Neural cell (in vitro differentiated cells): Measurements from ENCODE around the gene OTOF. TPM values are rescaled to one million over a fixed set of nuclear protein-coding genes. Genes with fewer than 3 reads are reported as not detected.

ENCODE experiments used
- H2AFZ ChIP-seq: fragments of 200-600, 300-800 bp; sonication (generic), shearing (Covaris generic); 2 replicates; pipeline ENCODE4 v1.6.0; 2014; ENCODE audit warnings: low read depth, mild to moderate bottlenecking, antibody characterized with exemption, low read length, moderate library complexity
- H3F3A ChIP-seq: fragments of 200-600 bp; shearing (Covaris generic); 2 replicates; pipeline ENCODE4 v1.6.1; 2016; ENCODE audit warnings: mild to moderate bottlenecking, moderate library complexity, mixed read lengths, antibody characterized with exemption, low read length; ENCODE audit not compliant: insufficient read depth, poor library complexity, severe bottlenecking
- H3K27ac ChIP-seq: fragments of 200-600, 300-800 bp; sonication (generic), shearing (Covaris generic); 2 replicates; pipeline ENCODE4 v1.5.1; 2014; ENCODE audit warnings: mild to moderate bottlenecking, low read length, moderate library complexity
- H3K27me3 ChIP-seq: fragments of 300-800, 200-600 bp; sonication (generic), shearing (Covaris generic); 2 replicates; pipeline ENCODE4 v1.6.0; 2014; ENCODE audit warnings: mild to moderate bottlenecking, low read depth, low read length, moderate library complexity; ENCODE audit not compliant: insufficient read depth
- H3K36me3 ChIP-seq: fragments of 300-800, 200-600 bp; sonication (generic), shearing (Covaris generic); 2 replicates; pipeline ENCODE4 v1.5.1; 2014; ENCODE audit warnings: mild to moderate bottlenecking, antibody characterized with exemption, low read length, moderate library complexity; ENCODE audit not compliant: insufficient read depth
- H3K4me2 ChIP-seq: fragments of 300-800, 200-600 bp; sonication (generic), shearing (Covaris generic); 2 replicates; pipeline ENCODE4 v1.6.0; 2014; ENCODE audit warnings: mild to moderate bottlenecking, low read length
- H3K4me3 ChIP-seq: fragments of 300-800, 200-600 bp; sonication (generic), shearing (Covaris generic); 2 replicates; pipeline ENCODE4 v1.5.1; 2014; ENCODE audit warnings: mild to moderate bottlenecking, low read length, moderate library complexity
- H3K79me2 ChIP-seq: fragments of 200-600 bp; shearing (Covaris generic); replicated peaks from 2 replicates; pipeline ENCODE4 v1.6.0; 2014; ENCODE audit warnings: mild to moderate bottlenecking, low read length, moderate library complexity; ENCODE audit not compliant: insufficient read depth
- H3K9ac ChIP-seq: fragments of 300-800, 200-600 bp; sonication (generic), shearing (Covaris generic); 2 replicates; pipeline ENCODE4 v1.6.1; 2016; ENCODE audit warnings: mild to moderate bottlenecking, low read length, mixed read lengths
- H3K9me2 ChIP-seq: fragments of 200-600 bp; shearing (Covaris generic); 2 replicates; pipeline ENCODE4 v1.6.1; 2016; ENCODE audit warnings: mild to moderate bottlenecking, low read length, mixed read lengths; ENCODE audit not compliant: insufficient read depth
- H3K9me3 ChIP-seq: fragments of 200-600, 300-800 bp; sonication (generic), shearing (Covaris generic); 2 replicates; pipeline ENCODE4 v1.6.1; 2016; ENCODE audit warnings: mild to moderate bottlenecking, mixed run types, low read length, moderate library complexity, mixed read lengths
- H4K20me1 ChIP-seq: fragments of 200-600 bp; shearing (Covaris generic); 2 replicates; pipeline ENCODE4 v1.6.1; 2016; ENCODE audit warnings: mild to moderate bottlenecking, mixed run types; ENCODE audit not compliant: insufficient read depth
- CTCF ChIP-seq: fragments of 450-650 bp; IDR thresholded peaks from 2 replicates; pipeline ENCODE4 v1.5.1; 2014; ENCODE audit warnings: antibody characterized with exemption, mild to moderate bottlenecking, moderate library complexity; ENCODE audit not compliant: poor library complexity, severe bottlenecking
- EP300 ChIP-seq: fragments of 450-650 bp; conservative IDR thresholded peaks from 2 replicates; pipeline ENCODE4 v1.6.1; 2014; ENCODE audit warnings: antibody characterized with exemption, mild to moderate bottlenecking, moderate library complexity; ENCODE audit not compliant: poor library complexity, severe bottlenecking
- EZH2 ChIP-seq: fragments of 200-600, 300-800 bp; shearing (Covaris generic), sonication (generic); IDR thresholded peaks from 2 replicates; pipeline ENCODE4 v1.6.1; 2014; ENCODE audit warnings: antibody characterized with exemption, low read length, borderline replicate concordance, mild to moderate bottlenecking; ENCODE audit not compliant: insufficient read depth, poor library complexity, severe bottlenecking
- MXI1 ChIP-seq: fragments of 450-650 bp; conservative IDR thresholded peaks from 2 replicates; pipeline ENCODE4 v1.6.1; 2014; ENCODE audit warnings: antibody characterized with exemption, mild to moderate bottlenecking; ENCODE audit not compliant: poor library complexity, severe bottlenecking
- POLR2AphosphoS5 ChIP-seq: IDR thresholded peaks from 2 replicates; pipeline ENCODE4 v1.6.1; 2012
- RAD21 ChIP-seq: fragments of 450-650 bp; conservative IDR thresholded peaks from 2 replicates; pipeline ENCODE4 v1.6.1; 2014; ENCODE audit warnings: antibody characterized with exemption, mild to moderate bottlenecking, moderate library complexity
- REST ChIP-seq: IDR thresholded peaks from 2 replicates; pipeline ENCODE4 v1.6.1; 2012; ENCODE audit warnings: borderline replicate concordance
- SMC3 ChIP-seq: fragments of 450-650 bp; conservative IDR thresholded peaks from 2 replicates; pipeline ENCODE4 v1.6.1; 2014; ENCODE audit warnings: antibody characterized with exemption, mild to moderate bottlenecking, moderate library complexity; ENCODE audit not compliant: poor library complexity
- TAF1 ChIP-seq: IDR thresholded peaks from 2 replicates; pipeline ENCODE4 v1.6.1; 2012; ENCODE audit warnings: low read depth
- polyA plus RNA-seq: library from polyadenylated mRNA; depleted of rRNA; stranded (reverse); fragments of >200 nt; gene quantifications from 2 replicates; pipeline ENCODE4 v1.2.3, GENCODE V29; 2014

Gene OTOF
- polyA plus RNA-seq, 1 donor from 2014 or later, result not detected

- Histone ChIP-seq H3K9me3 (no peaks in the 10 kb centered on the region), H3K4me2 (no peak overlapping the region), H3K79me2 (no peaks in the 10 kb centered on the region), H4K20me1 (no peaks in the 10 kb centered on the region), H3K4me3 (no peak overlapping the region), H2AFZ (no peak overlapping the region), H3K27ac (no peak overlapping the region), H3K36me3 (no peaks in the 10 kb centered on the region), H3K9ac (no peak overlapping the region), H3K9me2 (no peaks in the 10 kb centered on the region), H3F3A (no peaks in the 10 kb centered on the region), H3K27me3 (no peaks in the 10 kb centered on the region)
- TF ChIP-seq SMC3 (no peak), REST (no peak), CTCF (no peak), EZH2 (no peak), MXI1 (no peak), RAD21 (no peak), POLR2AphosphoS5 (no peak), EP300 (no peak), TAF1 (no peak)
These were observed 45.1 kb downstream of the OTOF start for GRCh38 chr2:26432859-26433258.

- no peaks in the 10 kb centered on the region for H3F3A ChIP-seq
- no peaks in the 10 kb centered on the region for H3K36me3 ChIP-seq
- H3K4me2 ChIP-seq, result no peak overlapping the region
- no peaks in the 10 kb centered on the region for H3K79me2 ChIP-seq
- H4K20me1 ChIP-seq, result no peaks in the 10 kb centered on the region
- no peaks in the 10 kb centered on the region for H3K9me2 ChIP-seq
- H3K27me3 ChIP-seq, result no peaks in the 10 kb centered on the region
- H3K9me3 ChIP-seq, result no peaks in the 10 kb centered on the region
- no peak overlapping the region for H3K4me3 ChIP-seq
- no peak overlapping the region for H3K9ac ChIP-seq
- H3K27ac ChIP-seq, result no peak overlapping the region
- H2AFZ ChIP-seq, result no peak overlapping the region
- TF ChIP-seq RAD21 (no peak), TAF1 (no peak), REST (no peak), CTCF (no peak), EZH2 (no peak), SMC3 (no peak)
These were observed 45.6 kb downstream of the OTOF start for GRCh38 chr2:26432363-26432762.
